Effector CD8-positive, alpha-beta T cell (primary cell): Measurements from ENCODE around the gene RNPEPL1.

Experiments
- DNase-seq: peaks from one replicate; lab custom pipeline; 2025; lab: John Stamatoyannopoulos, UW

RNPEPL1 gene

DNA sequence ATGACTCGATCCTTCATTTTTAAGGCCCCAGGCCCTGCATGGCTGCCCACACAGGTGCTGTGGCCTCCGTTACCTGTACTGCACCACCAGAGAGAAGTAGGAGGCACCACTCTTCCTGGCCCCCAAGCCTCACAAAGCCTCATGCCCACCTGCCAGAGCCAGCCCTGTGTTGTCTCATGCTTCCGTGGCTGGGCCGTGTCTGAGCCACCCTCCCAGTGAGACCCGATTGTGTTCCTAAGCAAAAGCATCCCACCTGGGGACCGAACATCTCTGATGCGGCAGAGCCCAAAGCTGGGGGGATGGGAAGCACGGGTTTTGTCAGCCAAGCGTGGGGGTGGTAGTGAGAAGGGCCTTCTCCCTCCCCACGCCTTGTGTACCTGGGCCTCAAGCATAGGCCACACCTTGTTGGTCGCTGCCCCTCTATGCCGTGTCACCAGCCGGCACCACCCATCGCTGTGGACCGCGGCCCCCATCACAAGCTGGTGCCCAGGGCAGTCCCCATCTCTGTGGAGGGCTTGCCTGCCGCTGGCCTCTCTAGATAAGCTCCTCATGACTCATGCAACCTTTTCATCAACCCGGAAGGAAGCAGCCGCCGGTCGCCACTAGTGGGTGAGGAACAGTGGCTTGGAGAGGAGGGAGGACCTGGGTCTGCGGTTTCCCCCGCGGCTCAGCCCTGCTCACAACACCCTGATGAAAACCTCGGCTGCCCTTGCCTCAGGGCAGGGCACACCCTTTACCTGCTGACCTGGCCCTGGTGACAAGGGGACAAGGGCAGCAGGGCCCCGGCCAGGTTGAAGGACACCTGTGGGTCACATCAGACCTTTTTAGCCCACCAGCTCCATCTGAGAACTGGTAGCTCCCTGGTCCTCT, 2.7 kb upstream of the RNPEPL1 start:
- DNase-seq = peak; percentile 72

DNA sequence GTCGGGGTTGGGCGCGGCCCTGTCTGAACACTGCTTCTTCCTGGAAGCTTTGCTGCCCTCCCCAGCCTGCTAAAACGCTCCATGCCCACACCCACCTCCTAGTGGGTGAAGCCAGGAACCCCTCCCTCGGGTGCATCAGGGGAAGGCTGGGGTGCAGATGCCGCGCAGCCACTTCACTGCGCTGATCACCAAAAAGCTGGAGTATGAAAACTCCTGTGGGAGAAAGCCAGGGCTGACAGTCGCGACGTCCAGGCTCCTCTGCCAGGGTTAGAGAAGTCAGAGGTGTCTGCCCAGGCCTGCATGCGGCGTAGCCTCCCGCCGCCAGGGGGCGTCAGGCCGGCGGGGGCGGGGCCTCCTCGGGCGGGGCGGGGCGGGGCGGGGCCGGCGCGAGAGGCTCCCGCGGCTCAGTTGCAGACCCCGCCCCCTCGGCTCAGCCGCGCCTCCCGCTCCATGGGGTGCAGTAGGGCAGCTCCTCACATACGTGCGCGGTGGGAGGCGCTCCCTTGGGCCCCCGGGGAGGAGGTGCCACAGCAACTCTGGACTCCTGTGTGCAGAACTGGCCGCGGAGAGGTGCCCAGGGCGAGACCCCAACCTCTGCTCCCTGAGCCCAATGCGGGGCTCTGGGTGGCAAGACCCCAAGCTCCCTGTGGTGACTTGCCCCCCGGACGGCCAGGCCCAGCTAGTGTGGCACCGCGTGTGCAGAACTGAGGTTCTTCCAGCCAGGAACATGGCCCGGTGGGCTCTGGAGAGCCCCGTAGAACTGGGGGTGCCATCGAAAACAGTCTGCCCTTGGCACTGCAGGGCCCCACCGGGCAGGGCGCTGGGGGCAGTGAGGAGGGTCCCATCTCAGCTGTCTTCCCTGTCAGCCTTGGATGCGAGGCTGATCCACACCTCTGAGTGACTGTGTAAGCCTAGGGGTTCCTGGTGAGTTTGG, 1.8 kb upstream of the RNPEPL1 start:
- peak; percentile 88 for DNase-seq

DNA sequence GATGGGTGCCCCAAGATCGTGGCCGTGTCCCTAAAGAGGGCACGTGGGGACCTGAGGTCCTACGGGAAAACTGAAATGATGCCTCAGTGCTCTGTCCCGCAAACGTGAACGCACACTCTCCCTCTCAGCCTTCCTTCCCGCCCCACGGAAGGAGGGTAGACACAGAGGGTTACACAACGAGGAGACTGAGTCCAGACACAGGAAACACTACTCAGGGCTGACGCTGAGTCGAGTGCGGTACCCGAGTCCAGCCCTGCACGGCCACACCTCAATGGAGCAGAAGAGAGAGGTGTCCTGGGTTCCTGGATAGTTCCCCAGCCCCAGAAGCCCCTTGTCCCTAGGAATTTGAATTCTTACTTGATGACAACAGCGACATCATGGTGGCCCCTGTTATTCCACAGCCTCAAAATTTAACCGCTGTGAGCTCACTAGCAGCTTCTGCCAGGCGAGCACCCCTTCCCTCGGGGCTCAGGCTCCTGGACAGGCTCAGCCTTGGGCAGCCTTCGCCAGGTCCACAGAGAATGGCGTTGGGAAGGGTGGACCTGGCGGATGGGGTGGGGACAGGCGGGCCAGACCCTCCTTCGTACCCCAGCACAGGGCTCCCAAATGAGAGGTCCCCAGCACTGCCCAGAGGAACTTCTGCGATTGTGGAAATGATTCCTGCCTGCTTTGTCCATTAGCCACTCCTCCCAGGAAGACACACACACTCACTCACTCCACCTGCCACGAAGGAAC, 980 bp upstream of the RNPEPL1 start:
- DNase-seq = no peak

DNA sequence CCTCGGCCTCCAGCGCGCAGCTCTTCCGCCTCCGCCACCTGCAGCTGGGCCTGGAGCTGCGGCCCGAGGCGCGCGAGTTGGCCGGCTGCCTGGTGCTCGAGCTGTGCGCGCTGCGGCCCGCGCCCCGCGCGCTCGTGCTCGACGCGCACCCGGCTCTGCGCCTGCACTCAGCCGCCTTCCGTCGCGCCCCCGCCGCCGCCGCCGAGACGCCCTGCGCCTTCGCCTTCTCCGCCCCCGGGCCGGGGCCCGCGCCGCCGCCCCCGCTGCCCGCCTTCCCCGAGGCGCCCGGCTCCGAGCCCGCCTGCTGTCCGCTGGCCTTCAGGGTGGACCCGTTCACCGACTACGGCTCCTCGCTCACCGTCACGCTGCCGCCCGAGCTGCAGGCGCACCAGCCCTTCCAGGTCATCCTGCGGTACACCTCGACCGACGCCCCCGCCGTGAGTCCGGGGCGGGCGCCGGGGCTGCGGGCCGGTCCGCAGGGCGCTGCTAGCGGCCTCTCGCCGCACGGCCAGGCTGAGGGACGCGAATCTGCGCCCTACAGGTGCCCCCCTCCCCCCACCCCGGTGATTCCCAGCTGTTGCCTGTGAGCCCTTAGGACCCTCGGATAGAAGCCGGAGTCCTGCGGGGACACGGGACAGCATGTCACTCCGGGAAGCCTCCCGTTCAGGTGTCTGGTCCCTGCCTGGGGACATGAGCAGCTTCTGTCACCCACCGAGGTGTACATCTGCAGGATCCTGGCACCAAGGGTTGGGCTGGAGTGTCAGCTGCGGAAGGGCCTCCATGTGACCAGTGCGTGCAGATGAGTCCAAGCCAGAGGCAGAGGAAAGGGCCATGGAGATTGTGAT, 616 bp downstream of the RNPEPL1 start:
- peak; percentile 26 for DNase-seq

DNA sequence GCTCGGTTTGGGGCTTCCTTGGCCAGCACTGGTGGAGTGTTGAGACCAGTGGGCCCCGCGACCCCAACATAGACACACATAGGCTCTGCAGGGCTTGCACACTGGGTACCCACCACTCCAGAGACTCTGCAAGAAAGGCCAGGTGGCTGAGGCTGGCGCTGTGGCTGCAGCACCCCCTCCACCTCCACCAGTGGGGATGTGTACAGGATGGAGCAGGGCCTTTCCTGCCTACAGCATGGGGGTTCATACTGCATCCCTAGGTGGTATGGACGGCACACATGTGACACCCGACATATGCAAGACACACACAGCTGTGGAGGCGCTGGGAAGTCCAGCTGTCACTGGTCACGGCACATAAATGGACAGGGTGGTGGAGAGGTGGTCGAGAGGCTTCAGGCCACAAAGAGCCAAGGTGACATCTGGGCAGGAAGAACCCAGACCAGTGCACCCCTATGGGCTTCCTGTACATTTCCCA, 1.3 kb downstream of the RNPEPL1 start:
- DNase-seq = no peak

DNA sequence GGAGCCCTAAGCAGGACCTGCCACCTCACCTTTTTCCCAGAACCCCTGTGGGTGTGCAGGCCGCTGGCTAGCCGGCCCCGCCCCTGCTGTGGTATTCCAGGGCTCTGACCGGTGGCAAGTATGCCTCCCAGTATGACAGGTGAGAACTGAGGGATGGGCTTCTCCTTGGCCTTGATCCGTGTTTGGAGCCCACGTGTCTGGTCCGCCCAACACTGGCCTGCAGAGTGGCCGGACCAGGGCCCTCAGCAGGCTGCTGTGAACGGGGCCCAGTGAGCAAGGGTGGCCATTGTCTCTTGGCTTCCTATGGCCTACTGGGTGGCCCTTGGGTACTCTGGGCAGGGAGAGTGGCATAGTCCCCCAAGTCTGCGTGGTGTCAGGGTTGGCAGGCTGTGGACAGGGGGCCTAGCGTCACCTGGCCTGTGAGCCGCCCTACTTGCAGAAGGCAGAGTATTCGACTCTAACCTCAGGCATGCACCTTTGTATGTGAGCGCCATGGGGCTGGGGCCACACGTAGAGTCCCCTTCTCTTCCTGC, 1.8 kb downstream of the RNPEPL1 start:
- DNase-seq = no peak

DNA sequence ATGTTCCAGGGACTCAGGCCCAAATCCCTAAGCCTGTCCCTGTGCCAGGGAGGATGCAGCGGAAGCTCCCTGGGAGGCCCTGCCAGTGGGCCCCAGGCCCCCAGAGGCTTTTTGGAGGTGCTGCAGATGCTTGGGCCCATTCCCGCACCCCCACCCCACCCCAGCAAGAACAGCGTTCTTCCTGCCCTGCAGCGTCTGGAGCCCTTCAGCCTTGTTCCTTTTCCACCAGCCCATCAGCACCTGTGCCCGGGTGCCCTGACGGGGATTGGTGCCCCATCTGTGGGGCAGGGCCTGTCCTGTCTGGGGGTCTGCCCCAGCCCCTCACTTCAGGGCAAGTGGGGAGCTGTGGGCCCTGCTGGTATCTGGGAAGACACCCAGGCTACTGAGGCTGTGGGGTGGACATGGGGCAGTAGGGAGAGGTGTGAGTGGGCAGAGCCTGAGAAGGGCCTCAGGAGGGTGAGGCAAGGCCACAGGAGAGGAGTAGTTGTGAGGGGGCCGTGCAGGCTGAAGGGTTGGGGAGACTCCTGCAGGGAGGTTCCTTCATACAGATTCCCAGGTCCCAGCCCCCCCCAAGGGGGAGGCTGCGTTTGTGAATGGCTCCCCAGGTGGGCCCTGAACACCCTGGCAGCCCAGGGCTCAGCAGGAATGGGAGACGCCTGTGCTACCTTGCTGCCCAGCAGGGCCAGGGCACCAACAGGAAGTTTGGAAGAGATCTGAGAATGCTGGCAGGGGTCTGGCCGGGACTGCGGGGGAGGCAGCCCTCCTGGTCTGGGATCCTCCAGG, 2.4 kb downstream of the RNPEPL1 start:
- no peak for DNase-seq

DNA sequence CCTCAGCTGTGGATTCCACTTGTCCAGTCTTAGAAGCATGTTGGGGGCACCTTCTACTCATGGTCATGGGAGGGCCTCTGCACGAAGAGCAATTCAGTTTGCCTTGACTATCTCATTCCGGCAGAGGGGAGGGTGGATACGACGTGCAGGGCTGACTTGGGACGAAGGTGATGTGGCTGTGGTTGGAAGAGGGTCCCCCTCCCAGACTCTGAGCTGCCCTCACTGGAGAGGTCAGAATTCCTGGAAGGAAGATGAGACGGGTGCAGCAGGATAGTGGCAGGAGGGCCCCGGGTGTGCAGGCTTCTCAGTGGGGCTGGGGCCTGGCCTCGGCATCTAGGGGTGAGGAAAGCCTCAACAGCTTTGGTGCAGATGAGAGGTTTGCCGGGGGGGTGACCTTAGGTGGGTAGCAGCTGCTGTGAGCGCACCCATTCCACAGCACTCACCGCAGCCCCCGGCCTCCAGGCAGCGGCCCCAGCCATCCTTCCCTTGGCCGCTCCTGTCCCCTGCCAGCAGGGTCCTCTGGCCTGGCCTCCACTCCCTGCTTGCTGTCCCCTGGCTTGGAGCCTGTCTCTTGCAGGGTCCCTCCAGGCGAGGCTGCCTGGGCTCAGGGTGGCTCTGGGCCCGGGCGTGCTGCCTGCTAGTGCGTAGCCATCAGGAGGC, 3.2 kb downstream of the RNPEPL1 start:
- DNase-seq = no peak

DNA sequence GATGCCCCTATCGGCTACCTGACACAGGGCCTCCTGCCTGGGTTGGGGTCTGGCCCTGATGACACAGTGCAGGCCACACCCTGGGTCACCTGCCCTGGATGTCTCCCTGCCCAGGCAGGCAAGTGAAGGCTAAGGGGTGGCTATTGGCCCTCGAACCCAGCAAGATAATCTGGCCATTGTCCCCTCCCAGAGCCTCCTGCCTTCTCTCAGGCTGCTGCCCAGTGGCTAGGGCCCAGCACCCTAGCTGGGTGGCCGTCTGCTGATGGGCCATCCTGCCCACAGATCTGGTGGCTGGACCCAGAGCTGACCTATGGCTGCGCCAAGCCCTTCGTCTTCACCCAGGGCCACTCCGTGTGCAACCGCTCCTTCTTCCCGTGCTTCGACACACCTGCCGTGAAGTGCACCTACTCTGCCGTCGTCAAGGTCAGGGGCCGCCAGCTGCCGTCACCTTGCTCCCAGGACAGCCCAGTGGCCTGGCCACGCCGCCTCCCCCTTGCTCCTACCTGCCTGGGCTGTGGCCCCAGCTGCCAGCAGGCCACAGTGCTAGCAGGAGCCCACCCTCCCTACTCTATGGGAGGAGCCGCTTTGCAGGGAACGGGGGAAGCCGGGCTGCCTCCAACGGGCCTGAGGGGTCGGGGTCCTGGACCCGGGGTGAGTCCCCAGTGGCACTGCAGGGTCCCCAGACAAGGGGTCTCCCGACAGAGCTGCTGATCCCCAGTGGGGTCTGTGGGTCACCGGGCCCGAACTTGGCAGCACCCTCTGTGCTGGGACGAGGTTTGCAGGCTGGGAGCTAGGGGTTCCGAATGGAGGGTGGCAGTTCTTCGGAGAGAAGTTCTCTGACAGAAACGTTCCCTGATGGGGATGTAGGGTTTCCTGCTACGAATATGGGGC, 4.1 kb downstream of the RNPEPL1 start:
- no peak for DNase-seq

DNA sequence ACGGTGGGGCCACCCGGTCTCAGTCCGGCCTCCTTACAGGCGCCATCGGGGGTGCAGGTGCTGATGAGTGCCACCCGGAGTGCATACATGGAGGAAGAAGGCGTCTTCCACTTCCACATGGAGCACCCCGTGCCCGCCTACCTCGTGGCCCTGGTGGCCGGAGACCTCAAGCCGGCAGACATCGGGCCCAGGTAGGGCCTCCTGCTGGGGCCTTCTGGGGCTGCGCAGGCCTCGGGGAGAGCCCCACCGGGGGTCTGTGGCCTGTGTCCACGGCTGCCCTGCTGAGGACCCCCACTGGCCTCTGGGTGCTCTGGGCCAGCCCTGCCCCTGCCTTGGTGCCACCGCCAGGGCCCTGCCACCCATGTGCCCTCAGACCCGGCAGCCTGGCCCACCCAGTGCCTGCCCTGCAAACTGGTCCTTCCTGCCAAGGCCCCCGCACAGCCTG, 4.8 kb downstream of the RNPEPL1 start:
- no peak for DNase-seq

DNA sequence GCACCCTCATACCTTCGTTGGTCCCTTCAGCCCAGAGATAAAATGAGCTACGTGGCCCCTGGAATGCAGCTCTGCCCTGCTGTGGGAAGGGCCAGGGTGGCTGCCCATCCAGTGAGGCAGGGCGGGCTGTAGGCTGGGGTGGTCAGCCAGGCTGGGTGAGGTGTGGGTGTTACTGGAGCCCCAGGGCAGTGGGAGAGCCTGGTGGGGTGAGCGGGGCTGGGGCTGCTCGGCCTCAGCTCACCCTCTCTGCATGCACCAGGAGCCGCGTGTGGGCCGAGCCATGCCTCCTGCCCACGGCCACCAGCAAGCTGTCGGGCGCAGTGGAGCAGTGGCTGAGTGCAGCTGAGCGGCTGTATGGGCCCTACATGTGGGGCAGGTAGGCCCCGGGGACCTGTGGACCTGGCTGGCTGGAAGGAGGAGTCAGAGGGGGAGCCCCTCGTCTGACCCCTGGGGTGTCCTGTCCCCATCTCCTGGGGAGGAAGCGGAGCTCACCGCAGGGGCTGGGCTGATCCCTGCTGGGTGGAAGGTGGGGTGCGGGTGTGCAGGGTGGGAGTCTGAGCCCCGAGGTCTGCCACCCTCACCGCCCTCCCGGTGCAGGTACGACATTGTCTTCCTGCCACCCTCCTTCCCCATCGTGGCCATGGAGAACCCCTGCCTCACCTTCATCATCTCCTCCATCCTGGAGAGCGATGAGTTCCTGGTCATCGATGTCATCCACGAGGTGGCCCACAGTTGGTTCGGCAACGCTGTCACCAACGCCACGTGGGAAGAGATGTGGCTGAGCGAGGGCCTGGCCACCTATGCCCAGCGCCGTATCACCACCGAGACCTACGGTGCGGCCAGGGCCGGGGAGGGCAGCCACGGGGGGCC, 5.5 kb downstream of the RNPEPL1 start:
- no peak for DNase-seq

DNA sequence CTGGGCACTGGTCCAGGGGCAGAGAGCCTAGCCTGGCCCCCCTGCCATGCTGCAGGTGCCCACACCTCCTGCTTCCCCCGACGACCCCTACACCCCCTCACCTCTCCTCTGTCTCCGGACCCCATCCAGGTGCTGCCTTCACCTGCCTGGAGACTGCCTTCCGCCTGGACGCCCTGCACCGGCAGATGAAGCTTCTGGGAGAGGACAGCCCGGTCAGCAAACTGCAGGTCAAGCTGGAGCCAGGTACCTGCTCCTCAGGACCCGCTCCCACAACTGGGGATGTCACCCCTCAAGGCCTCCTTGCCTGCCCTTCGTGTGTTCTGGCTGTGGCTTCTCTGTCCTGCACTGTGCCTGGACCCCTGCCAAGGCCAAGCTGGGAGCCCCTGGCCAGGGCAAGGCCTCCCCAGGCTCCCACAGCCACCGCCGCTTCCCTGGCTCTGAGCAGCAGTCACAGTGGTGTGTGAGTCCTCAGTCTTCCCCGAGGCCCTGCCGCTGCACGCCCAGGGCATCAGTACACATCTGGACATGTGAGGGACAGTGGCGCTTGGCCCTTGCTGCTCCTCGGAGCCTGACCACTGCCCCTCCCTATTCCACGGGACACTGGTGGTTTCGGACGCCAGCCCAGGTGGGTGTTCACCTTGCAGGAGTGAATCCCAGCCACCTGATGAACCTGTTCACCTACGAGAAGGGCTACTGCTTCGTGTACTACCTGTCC, 6.3 kb downstream of the RNPEPL1 start:
- DNase-seq = no peak

DNA sequence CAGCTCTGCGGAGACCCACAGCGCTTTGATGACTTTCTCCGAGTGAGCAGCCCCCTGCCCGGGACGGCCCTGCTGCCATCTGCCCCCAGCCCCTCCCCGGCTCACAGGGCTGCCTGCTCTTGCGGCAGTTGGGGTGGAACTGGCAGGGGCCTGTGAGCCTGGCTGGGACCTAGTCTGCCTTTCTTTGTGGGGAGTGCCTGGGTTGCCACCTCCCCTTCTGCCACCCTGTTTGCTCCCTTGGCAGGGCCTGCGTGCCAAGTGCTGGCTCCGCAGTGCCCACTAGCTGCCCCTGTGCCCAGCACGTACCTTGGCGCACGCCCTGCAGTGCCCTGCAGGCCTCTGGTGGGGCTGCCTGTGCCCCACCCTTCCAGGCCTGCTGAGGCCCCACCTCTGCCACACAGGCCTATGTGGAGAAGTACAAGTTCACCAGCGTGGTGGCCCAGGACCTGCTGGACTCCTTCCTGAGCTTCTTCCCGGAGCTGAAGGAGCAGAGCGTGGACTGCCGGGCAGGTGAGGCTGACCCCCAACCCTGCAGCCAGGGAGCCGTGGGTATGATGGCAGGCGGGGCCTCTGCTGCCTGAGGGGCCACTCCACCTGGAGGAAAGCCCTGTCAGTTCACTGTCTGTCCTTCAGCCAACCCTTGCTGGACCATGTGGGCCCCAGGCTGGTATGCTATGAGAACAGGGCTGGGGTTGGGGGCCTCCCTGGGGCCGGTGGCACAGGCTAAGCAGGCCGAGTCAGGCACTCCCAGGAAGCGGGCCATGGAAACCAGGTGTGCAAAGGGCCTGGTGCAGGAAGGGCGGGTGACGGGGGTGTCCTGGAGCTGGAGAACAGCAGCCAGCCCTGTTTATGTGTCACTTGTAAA, 7.0 kb downstream of the RNPEPL1 start:
- no peak for DNase-seq

DNA sequence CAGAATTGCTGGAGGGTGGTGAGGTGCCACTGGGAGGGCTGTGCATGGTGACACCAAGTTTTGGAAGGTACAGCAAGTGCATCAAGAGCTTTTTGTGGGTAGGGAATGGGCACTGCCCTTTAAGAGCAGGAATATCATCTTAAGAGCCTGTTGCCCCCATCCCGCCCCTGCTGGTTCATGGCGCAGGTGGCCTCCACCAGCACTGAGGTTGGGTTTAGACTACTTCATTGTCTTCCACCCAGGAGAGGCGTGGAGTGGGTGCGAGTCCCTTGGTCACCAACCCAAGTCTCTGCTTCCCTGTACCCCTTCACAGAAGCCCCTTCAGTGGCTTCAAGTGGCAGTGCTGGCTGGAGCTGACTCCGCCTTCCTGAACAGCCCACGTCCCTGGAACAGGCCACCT, 7.8 kb downstream of the RNPEPL1 start:
- no peak for DNase-seq

DNA sequence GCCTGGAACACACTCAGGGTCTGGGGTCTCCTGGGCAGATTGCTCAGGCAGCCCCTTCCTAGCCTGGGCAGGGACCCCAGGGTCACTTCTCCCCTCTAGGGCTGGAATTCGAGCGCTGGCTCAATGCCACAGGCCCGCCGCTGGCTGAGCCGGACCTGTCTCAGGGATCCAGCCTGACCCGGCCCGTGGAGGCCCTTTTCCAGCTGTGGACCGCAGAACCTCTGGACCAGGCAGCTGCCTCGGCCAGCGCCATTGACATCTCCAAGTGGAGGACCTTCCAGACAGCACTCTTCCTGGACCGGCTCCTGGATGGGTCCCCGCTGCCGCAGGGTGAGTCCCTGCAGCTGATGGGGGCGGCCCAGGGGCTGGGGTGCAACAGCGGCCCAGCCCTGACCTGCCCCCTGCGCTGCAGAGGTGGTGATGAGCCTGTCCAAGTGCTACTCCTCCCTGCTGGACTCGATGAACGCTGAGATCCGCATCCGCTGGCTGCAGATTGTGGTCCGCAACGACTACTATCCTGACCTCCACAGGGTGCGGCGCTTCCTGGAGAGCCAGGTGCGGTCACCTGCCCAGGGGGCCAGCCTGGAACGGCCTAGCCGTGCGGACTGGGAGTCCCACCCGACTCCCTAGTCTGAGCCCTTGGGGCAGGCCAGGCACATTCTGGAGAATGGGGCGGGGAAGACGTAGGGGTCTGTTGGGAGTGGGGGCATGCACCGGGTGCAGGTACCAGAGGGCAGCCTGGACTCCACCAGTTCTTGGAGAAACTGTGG, 8.3 kb downstream of the RNPEPL1 start:
- no peak for DNase-seq
